IPS-15b (cell line): ENCODE data around the gene ENPP3.
A peak's percentile ranks its signal among the peaks of the same experiment; 100 is the strongest.

ENCODE experiments used
- H3K27me3 ChIP-seq: one replicate; pipeline ENCODE4 v1.6.1; 2013; ENCODE audit warnings: low read length; ENCODE audit not compliant: control insufficient read depth, insufficient read depth
- H3K36me3 ChIP-seq: one replicate; pipeline ENCODE4 v1.6.1; 2013; ENCODE audit warnings: low read length; ENCODE audit not compliant: control insufficient read depth, insufficient read depth
- H3K4me1 ChIP-seq: one replicate; pipeline ENCODE4 v1.6.1; 2013; ENCODE audit warnings: mild to moderate bottlenecking, low read length; ENCODE audit not compliant: control insufficient read depth, insufficient read depth
- H3K4me3 ChIP-seq: one replicate; pipeline ENCODE4 v1.5.1; 2013; ENCODE audit warnings: low read depth, low read length
- H3K9ac ChIP-seq: one replicate; pipeline ENCODE4 v1.6.1; 2013; ENCODE audit warnings: low read depth, mild to moderate bottlenecking, low read length
- H3K9me3 ChIP-seq: one replicate; pipeline ENCODE4 v1.6.1; 2013; ENCODE audit warnings: mild to moderate bottlenecking, low read length; ENCODE audit not compliant: control insufficient read depth, insufficient read depth

ENPP3 gene

GRCh38 chr6:131636880-131637792 is at the start of gene ENPP3:
TSS of gene ENPP3 (plus strand) at chr6:131637302. CDS start at chr6:131637385, 83 bp downstream.
- Histone ChIP-seq H3K36me3 (no peaks in the 10 kb centered on the region), H3K9ac (no peak within 1 kb of the TSS), H3K27me3 (no peaks in the 10 kb centered on the region), H3K9me3 (no peaks in the 10 kb centered on the region), H3K4me3 (no peak within 1 kb of the TSS), H3K4me1 (no peaks in the 10 kb centered on the region)

GRCh38 chr6:131587909-131588308 is 49.2 kb upstream of the ENPP3 start:
- H3K4me1 ChIP-seq = no peaks in the 10 kb centered on the region
- no peaks in the 10 kb centered on the region for H3K9me3 ChIP-seq
- H3K36me3 ChIP-seq = peaks cover 4% of the 10 kb centered on the region
- H3K4me3 ChIP-seq = no peak overlapping the region
- no peaks in the 10 kb centered on the region for H3K27me3 ChIP-seq
- no peak overlapping the region for H3K9ac ChIP-seq

GRCh38 chr6:131588643-131589042 is 48.5 kb upstream of the ENPP3 start:
- no peaks in the 10 kb centered on the region for H3K4me1 ChIP-seq
- H3K36me3 ChIP-seq = peaks cover 4% of the 10 kb centered on the region

GRCh38 chr6:131592935-131593334 is 44.2 kb upstream of the ENPP3 start:
- H3K36me3 ChIP-seq = peaks cover 4% of the 10 kb centered on the region
- no peaks in the 10 kb centered on the region for H3K9me3 ChIP-seq

More at GRCh38 chr6:131588643-131589042, 48.5 kb upstream of the ENPP3 start:
- Histone ChIP-seq H3K9ac (no peak overlapping the region), H3K9me3 (no peaks in the 10 kb centered on the region), H3K27me3 (no peaks in the 10 kb centered on the region), H3K4me3 (no peak overlapping the region)

GRCh38 chr6:131594074-131594473 is 43.0 kb upstream of the ENPP3 start:
- Histone ChIP-seq H3K36me3 (peaks cover 4% of the 10 kb centered on the region), H3K9ac (no peak overlapping the region)

More at GRCh38 chr6:131592935-131593334, 44.2 kb upstream of the ENPP3 start:
- Histone ChIP-seq H3K4me3 (no peak overlapping the region), H3K4me1 (no peaks in the 10 kb centered on the region), H3K9ac (no peak overlapping the region), H3K27me3 (no peaks in the 10 kb centered on the region)

GRCh38 chr6:131597446-131597845 is 39.7 kb upstream of the ENPP3 start:
- H3K4me1 ChIP-seq = no peaks in the 10 kb centered on the region
- no peak overlapping the region for H3K9ac ChIP-seq
- no peaks in the 10 kb centered on the region for H3K9me3 ChIP-seq
- H3K27me3 ChIP-seq = no peaks in the 10 kb centered on the region
- H3K4me3 ChIP-seq = no peak overlapping the region
- H3K36me3 ChIP-seq = no peaks in the 10 kb centered on the region

More at GRCh38 chr6:131594074-131594473, 43.0 kb upstream of the ENPP3 start:
- no peaks in the 10 kb centered on the region for H3K27me3 ChIP-seq
- no peaks in the 10 kb centered on the region for H3K4me1 ChIP-seq
- H3K4me3 ChIP-seq = no peak overlapping the region
- H3K9me3 ChIP-seq = no peaks in the 10 kb centered on the region

- Histone ChIP-seq H3K4me1 (no peaks in the 10 kb centered on the region), H3K9ac (no peak overlapping the region), H3K4me3 (no peak overlapping the region), H3K36me3 (no peaks in the 10 kb centered on the region), H3K9me3 (no peaks in the 10 kb centered on the region), H3K27me3 (no peaks in the 10 kb centered on the region)
Observed at GRCh38 chr6:131600716-131601115, 36.4 kb upstream of the ENPP3 start.

- no peaks in the 10 kb centered on the region for H3K36me3 ChIP-seq
- H3K9ac ChIP-seq = no peak overlapping the region
- H3K4me3 ChIP-seq = no peak overlapping the region
- no peaks in the 10 kb centered on the region for H3K9me3 ChIP-seq
- no peaks in the 10 kb centered on the region for H3K4me1 ChIP-seq
- no peaks in the 10 kb centered on the region for H3K27me3 ChIP-seq
Observed at GRCh38 chr6:131602781-131603312, 34.3 kb upstream of the ENPP3 start.

GRCh38 chr6:131613296-131613925 is 23.7 kb upstream of the ENPP3 start:
- Histone ChIP-seq H3K4me3 (no peak overlapping the region), H3K4me1 (no peaks in the 10 kb centered on the region), H3K9ac (no peak overlapping the region), H3K36me3 (peaks cover 3% of the 10 kb centered on the region), H3K9me3 (no peaks in the 10 kb centered on the region), H3K27me3 (no peaks in the 10 kb centered on the region)

- Histone ChIP-seq H3K36me3 (peaks cover 10% of the 10 kb centered on the region), H3K4me3 (no peak overlapping the region), H3K9me3 (no peaks in the 10 kb centered on the region), H3K27me3 (no peaks in the 10 kb centered on the region), H3K9ac (no peak overlapping the region), H3K4me1 (no peaks in the 10 kb centered on the region)
Observed at GRCh38 chr6:131615275-131615674, 21.8 kb upstream of the ENPP3 start.

- Histone ChIP-seq H3K9me3 (no peaks in the 10 kb centered on the region), H3K36me3 (peaks cover 3% of the 10 kb centered on the region), H3K9ac (peak within 1 kb of the TSS; percentile 77), H3K4me1 (peaks cover 4% of the 10 kb centered on the region), H3K4me3 (peak within 1 kb of the TSS; percentile 90), H3K27me3 (no peaks in the 10 kb centered on the region)
Observed at GRCh38 chr6:131627724-131628682, 9.1 kb upstream of the ENPP3 start, which contains the start of gene MED23. TSS of gene MED23 (minus strand) at chr6:131628242. CDS start at chr6:131628049, 193 bp downstream.
